SH-SY5Y (cell line): ENCODE results near the gene PPFIA1.

ENCODE experiments used
- GATA2 ChIP-seq: IDR thresholded peaks from 2 replicates; pipeline ENCODE4 v1.6.1; 2011; ENCODE audit warnings: mild to moderate bottlenecking, low read depth, low read length
- GATA3 ChIP-seq: IDR thresholded peaks from 2 replicates; pipeline ENCODE4 v1.6.1; 2011; ENCODE audit warnings: low read depth, mild to moderate bottlenecking, low read length, moderate library complexity

Gene PPFIA1

GRCh38 chr11:70433526-70433925 is 163.0 kb downstream of the PPFIA1 start:
- TF ChIP-seq GATA3: no peak
- TF ChIP-seq GATA2: no peak
